ENCODE measurements around the gene OAT. TPM values are rescaled to one million over a fixed set of nuclear protein-coding genes. Genes with fewer than 3 reads are reported as not detected.

Gene OAT
- total RNA-seq, 1 donor from 2014 or later, result 50.9 TPM

DNA sequence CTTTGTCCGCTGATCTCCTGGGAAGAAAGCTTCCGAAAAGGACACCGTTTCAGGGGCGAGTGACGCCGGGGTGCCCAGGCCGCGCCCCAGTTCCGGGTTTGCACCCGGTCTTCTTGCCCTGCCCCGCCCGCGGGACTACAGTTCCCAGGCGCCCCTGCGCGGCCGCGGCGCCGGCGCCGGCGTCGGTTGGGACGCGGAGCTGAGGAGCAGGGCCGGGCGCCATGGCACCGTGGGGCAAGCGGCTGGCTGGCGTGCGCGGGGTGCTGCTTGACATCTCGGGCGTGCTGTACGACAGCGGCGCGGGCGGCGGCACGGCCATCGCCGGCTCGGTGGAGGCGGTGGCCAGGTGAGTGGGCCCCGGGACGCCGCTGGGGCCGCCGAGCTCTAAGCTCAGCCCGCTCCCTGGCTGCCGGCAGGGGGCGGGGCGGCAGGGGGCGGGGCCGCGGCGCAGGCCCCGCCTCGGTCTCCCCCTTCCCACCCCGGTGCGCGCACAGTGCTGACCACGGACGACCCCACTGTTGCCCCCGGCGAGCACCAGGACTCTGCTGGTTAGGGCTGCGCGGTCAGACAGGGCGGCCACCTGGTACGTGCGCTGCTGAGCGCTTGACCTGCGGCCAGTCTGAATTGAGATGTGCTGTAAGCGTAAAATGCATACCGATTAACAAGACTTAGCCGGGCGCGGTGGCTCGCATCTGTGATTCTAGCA lies 43.1 kb upstream of the OAT start, which contains the start of gene LHPP:
TSS of gene LHPP (plus strand) at position 182 of the 706 bp plus-strand sequence. CDS start at position 222, 40 bp downstream.
- TF ChIP-seq, protein P1, sequence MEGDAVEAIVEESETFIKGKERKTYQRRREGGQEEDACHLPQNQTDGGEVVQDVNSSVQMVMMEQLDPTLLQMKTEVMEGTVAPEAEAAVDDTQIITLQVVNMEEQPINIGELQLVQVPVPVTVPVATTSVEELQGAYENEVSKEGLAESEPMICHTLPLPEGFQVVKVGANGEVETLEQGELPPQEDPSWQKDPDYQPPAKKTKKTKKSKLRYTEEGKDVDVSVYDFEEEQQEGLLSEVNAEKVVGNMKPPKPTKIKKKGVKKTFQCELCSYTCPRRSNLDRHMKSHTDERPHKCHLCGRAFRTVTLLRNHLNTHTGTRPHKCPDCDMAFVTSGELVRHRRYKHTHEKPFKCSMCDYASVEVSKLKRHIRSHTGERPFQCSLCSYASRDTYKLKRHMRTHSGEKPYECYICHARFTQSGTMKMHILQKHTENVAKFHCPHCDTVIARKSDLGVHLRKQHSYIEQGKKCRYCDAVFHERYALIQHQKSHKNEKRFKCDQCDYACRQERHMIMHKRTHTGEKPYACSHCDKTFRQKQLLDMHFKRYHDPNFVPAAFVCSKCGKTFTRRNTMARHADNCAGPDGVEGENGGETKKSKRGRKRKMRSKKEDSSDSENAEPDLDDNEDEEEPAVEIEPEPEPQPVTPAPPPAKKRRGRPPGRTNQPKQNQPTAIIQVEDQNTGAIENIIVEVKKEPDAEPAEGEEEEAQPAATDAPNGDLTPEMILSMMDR (conservative IDR thresholded peaks at IDR 0.05; ENCODE audit: low read depth, low read length), result no peak

DNA sequence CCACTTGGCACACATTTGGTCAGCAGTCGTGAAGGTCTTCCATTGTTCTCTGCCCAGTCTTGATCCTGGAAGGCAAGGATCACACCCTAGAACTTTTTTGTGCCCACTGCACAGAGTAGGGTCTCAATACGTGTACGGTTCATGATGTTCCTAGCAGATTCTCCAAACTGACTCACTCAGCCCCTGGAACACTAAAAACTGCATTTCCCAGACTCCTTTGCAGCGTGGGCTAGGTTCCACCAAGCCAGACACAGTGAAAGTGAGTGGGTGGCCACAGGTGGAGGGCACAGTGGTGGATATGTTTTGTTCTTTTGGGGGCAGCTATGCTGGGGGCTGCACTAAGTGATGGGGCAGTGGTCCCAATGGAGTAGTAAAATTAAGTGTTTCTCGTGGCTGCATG lies 41.4 kb upstream of the OAT start:
- H3K4me3 ChIP-seq (ENCODE audit: low read depth, low read length), result no peak overlapping the region
- no peak for DNase-seq (ENCODE audit: low read depth)
- TF ChIP-seq, protein P1 (conservative IDR thresholded peaks at IDR 0.05; ENCODE audit: low read depth, low read length), result no peak

More for the DNA sequence above, 43.1 kb upstream of the OAT start, which contains the start of gene LHPP:
- peak within 1 kb of the TSS; percentile 71 for H3K4me3 ChIP-seq (ENCODE audit: low read depth, low read length)
- DNase-seq (ENCODE audit: low read depth), result no peak

DNA sequence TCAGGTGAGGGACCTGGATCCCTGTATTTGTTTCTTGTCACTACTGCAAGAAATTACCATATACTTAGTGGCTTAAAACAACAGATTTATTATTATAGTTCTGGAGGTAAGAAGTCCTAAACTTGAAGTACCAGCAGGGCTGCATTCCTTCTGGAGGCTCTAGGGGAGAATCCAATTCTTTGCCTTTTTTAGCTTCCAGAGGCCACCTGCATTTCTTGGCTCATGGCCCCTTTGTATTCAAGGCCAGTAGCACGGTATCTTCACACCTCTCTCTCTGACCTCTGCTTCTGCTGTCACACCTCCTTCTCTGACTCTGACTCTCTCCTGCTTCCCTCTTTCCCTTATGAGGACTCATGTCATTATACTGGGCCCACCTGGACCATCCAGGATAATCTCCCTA lies 40.7 kb upstream of the OAT start:
- TF ChIP-seq, protein P1 (conservative IDR thresholded peaks at IDR 0.05; ENCODE audit: low read depth, low read length), result no peak
- no peak overlapping the region for H3K4me3 ChIP-seq (ENCODE audit: low read depth, low read length)
- no peak for DNase-seq (ENCODE audit: low read depth)

DNA sequence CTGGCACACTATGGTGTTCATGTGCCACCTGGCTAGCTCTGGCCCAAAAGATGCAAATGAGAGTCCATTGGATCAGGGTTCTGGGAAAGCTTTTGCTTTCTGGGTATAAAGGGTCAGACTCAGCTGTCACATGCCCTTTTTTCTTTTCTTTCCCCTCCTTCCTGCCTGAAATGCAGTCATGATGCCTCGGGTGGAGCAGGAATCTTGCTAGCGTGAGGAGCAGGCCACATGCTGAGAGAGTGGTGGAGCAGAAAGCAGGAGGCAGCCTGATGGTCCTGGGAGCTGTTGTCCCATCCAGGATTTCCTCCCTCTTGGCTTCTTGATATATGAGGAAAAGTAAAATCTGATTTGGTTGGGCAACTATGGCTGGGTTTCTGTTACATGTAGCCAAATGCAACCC lies 40.2 kb upstream of the OAT start:
- no peak for DNase-seq (ENCODE audit: low read depth)
- H3K4me3 ChIP-seq (ENCODE audit: low read depth, low read length), result no peak overlapping the region
- TF ChIP-seq, protein P1 (conservative IDR thresholded peaks at IDR 0.05; ENCODE audit: low read depth, low read length), result no peak

DNA sequence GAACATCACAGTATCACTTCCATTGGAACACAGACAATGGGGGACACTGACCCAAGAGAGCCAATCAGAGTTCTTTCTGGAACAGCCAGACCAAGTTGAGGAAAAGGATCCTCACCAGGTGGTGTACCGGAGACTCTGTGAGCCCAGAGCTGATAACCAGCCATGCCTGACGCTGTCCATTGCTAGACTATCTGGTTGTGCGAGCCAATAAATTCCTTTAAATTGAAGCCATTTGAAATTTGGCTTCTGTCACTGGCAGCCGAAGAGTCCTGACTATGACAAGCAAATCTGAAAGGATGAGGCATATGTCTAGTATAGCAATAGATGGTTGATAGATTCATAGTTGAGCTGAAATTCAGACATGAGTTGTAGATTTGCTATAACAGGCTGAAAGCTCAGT lies 39.8 kb upstream of the OAT start:
- no peak for DNase-seq (ENCODE audit: low read depth)
- H3K4me3 ChIP-seq (ENCODE audit: low read depth, low read length), result no peak overlapping the region
- TF ChIP-seq, protein P1 (conservative IDR thresholded peaks at IDR 0.05; ENCODE audit: low read depth, low read length), result no peak

DNA sequence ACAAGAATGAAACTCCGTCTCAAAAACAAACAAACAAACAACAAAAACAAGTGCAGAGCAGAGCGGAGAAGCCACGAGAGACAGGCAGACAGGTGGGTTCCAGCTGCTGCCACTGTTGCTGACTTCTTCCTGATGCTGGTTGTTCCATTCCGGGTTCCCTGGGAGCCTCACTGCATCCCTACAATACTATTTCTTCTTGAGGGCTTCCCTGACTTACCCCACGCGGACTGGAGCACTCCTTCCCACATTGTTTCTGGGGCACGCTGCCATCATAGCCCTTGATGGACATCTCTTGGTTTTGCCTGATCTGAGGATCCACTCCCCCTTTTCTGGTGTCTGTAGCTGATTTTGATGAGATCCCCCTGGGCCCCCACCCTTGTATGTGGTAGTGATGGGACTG lies 36.7 kb upstream of the OAT start:
- TF ChIP-seq, protein P1 (conservative IDR thresholded peaks at IDR 0.05; ENCODE audit: low read depth, low read length), result no peak
- no peak for DNase-seq (ENCODE audit: low read depth)

More for the DNA sequence above, 36.7 kb upstream of the OAT start:
- no peak overlapping the region for H3K4me3 ChIP-seq (ENCODE audit: low read depth, low read length)
